NCI-H510A (cell line): ENCODE results near the gene DIP2C.
"Not testable (repeated sequence)": the region's sequence is repeated elsewhere in the genome, so short reads cannot be mapped to it uniquely, and the experiment has no call there.

Experiments
- DNase-seq: peaks from one replicate; lab custom pipeline; 2025; lab: John Stamatoyannopoulos, UW

DIP2C gene

GRCh38 chr10:689452-690371, at the start of gene DIP2C:
Gene DIP2C, minus strand, starts transcription at chr10:689668. Its CDS starts 90 bp downstream, at chr10:689578.
- peak; percentile 64 for DNase-seq

- DNase-seq, result no peak
Measured at GRCh38 chr10:734481-734880, 45.0 kb upstream of the DIP2C start.

- DNase-seq, result no peak
Measured at GRCh38 chr10:733086-733485, 43.6 kb upstream of the DIP2C start.

- no peak for DNase-seq
Measured at GRCh38 chr10:729213-729612, 39.7 kb upstream of the DIP2C start.

GRCh38 chr10:728603-729002, 39.1 kb upstream of the DIP2C start:
- DNase-seq, result no peak

GRCh38 chr10:727162-727790, 37.8 kb upstream of the DIP2C start:
- DNase-seq, result no peak

GRCh38 chr10:725786-726185, 36.3 kb upstream of the DIP2C start:
- no peak for DNase-seq

GRCh38 chr10:725302-725701, 35.8 kb upstream of the DIP2C start:
- DNase-seq, result no peak

GRCh38 chr10:723973-724372, 34.5 kb upstream of the DIP2C start:
- DNase-seq, result no peak

- no peak for DNase-seq
Measured at GRCh38 chr10:722281-723060, 33.0 kb upstream of the DIP2C start.

- no peak for DNase-seq
Measured at GRCh38 chr10:718143-718700, 28.8 kb upstream of the DIP2C start.

- DNase-seq, result no peak
Measured at GRCh38 chr10:717458-717857, 28.0 kb upstream of the DIP2C start.

- no peak for DNase-seq
Measured at GRCh38 chr10:716821-717220, 27.4 kb upstream of the DIP2C start.

GRCh38 chr10:714214-714613, 24.7 kb upstream of the DIP2C start:
- DNase-seq, result no peak

GRCh38 chr10:712575-712974, 23.1 kb upstream of the DIP2C start:
- no peak for DNase-seq

GRCh38 chr10:712089-712488, 22.6 kb upstream of the DIP2C start:
- DNase-seq, result no peak

- no peak for DNase-seq
Measured at GRCh38 chr10:707861-708260, 18.4 kb upstream of the DIP2C start.

GRCh38 chr10:707456-707855, 18.0 kb upstream of the DIP2C start:
- DNase-seq, result no peak

GRCh38 chr10:703118-703517, 13.7 kb upstream of the DIP2C start:
- DNase-seq, result no peak

- DNase-seq, result not testable (repeated sequence)
Measured at GRCh38 chr10:700183-700582, 10.7 kb upstream of the DIP2C start.

GRCh38 chr10:697097-697875, 7.8 kb upstream of the DIP2C start:
- DNase-seq, result no peak

- DNase-seq, result no peak
Measured at GRCh38 chr10:695396-695795, 5.9 kb upstream of the DIP2C start.
